ENCODE measurements around the gene NRSN2.

Gene NRSN2

DNA sequence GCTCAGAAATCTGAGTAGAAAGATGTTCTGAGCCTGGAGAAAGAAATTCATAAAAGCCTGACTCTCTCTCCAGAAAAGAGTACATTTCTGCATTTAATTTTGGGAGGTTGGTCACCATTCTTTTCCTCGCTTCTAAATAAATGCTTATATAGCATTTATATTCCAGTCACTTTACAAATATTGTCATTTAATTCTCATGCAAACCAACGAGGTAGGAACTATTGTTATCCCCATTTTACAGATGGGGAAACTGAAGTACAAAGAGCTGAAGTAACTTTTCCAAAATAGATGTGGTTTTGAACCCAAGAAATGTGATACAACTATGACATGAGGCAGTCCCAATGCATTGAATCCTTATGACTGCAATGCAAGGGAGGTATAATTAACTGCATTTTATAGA, 29.2 kb downstream of the NRSN2 start:
- H3K27ac ChIP-seq = no peak overlapping the region
- TF ChIP-seq CTCF (conservative IDR thresholded peaks at IDR 0.05) = no peak

DNA sequence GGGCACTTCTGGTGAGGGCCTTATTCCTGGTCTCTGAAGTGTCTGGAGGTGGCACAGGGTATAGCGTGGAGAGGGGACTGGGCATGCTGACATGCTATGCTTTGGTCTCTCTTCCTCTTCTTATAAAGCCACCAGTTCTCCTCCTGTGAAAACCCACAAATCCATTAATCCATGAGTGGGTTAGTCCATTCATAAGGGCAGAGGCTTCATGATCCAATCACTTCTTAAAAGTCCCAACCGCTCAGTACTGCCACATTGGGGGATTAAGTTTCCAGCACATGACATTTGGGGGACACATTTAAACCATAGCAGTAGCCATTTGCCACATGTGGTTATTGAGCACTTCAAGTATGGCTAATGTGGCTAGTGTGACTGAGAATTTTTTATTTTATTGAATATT, 29.8 kb downstream of the NRSN2 start:
- no peak for TF ChIP-seq CTCF (conservative IDR thresholded peaks at IDR 0.05)
- H3K27ac ChIP-seq = no peak overlapping the region

DNA sequence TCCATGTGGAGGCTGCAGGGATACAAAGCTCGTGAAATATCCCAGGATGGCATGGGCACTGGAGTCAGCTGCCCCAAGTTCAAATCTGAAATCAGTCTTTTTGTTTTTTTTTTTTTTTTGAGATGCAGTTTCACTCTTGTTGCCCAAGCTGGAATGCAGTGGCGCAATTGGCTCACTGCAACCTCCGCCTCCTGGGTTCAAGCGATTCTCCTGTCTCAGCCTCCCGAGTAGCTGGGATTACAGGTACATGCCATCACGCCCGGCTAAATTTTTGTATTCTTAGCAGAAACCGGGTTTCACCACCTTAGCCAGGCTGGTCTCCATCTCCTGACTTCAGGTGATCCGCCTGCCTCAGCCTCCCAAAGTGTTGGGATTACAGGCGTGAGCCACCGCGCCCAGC, 30.7 kb downstream of the NRSN2 start:
- H3K27ac ChIP-seq = peak overlapping the region; percentile 99; the same call in 1 of the 2 replicates

DNA sequence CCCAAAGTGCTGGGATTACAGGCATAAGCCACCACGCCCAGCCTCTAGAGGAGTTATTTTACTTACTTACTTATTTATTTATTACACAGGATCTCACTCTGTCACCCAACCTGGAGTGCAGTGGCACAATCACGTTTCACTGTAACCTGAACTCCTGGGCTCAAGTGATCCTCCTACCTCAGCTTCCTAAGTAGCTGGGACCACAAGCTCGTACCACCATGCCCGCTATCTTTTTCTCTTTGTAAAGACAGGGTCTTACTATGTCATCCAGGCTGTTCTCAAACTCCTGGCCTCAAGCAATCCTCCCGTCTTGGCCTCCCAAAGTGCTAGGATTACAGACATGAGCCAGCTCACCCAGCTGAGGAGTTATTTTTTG, 32.0 kb downstream of the NRSN2 start:
- peak overlapping the region; percentile 99 for H3K27ac ChIP-seq
- TF ChIP-seq CTCF (conservative IDR thresholded peaks at IDR 0.05) = no peak

GRCh38 chr20:380763-381580, 34.1 kb downstream of the NRSN2 start:
- TF ChIP-seq CTCF (conservative IDR thresholded peaks at IDR 0.05) = peak; percentile 8; the same call in 1 of the 2 replicates
- H3K27ac ChIP-seq = peak overlapping the region; percentile 99

DNA sequence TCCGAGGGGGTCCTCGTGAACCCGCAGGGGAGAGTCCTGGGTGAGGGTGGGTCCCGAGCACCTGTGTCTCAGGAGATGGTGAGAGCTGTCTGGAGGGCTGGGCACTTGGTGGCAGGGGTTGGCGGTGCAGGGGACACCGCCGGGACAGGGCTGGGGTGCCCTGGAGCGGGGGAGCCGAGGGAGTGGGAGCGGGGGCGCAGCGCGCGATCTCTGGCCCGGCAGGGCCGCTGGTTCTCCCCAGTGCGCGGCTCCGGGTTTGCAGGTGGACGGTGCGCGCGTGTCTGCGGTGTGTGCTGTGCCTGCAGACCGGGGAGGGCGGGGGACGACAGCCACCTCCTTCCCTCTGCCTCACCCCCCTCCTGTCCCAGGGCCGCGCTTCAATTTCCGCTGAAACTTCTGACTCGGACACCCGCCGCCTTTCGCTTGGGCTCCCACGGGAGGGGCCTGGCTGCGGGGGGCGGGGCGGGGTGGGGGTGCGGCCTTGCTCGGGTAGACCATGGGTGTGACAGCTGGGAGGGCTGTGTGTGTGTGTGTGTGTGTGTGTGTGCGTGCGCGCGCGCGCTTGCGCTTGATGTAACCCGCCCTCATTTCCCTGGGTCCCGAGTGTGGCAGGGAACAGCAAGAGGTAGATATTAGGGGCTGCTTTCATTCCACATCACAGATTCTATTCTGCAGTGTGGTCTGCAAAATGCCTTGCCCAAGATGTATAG, 34.8 kb downstream of the NRSN2 start:
- H3K27ac ChIP-seq = peak overlapping the region; percentile 99

DNA sequence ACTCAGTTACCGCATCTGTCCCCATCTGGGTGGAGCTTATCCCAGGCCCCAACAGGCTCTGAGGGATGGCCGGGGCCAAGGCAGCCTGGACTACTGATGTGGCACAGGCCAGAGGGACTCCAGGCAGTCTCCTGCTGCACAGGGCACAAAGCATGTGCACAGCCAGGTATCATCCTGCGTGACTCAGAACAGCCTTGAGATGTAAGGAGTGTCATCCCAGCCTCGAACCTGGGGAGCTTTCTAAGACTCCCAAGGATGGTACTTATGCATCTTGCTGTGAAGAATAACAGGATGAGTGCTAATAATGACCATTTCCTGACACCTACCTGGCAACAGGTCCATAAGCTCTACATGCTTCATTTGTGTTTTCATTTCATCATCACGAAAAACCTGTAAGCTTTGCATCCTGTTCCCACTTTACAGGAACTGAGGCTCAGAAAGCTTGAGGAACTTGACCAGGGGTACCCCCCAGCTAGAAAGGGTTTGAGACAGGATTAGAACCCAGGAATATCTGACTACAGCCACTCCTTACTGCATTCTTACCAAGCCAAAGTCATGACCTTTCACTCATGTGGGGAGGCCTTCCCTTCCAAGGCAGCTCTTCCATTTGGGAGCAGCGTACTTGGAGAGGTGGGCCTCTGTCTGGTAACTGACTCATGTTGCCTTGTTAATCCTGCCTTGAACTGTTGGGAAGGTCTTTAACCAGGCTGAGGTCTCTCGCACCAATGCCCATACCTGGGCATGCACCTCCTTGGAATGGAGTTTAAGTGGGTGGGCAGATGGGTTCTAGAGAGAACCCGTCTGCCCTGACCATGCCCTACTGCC, 35.6 kb downstream of the NRSN2 start:
- peak overlapping the region; percentile 99 for H3K27ac ChIP-seq
- TF ChIP-seq CTCF (conservative IDR thresholded peaks at IDR 0.05) = no peak

More for the DNA sequence above, 34.8 kb downstream of the NRSN2 start:
- no peak for TF ChIP-seq CTCF (conservative IDR thresholded peaks at IDR 0.05)
